ENCODE data around the gene CHL1.

Gene CHL1

DNA sequence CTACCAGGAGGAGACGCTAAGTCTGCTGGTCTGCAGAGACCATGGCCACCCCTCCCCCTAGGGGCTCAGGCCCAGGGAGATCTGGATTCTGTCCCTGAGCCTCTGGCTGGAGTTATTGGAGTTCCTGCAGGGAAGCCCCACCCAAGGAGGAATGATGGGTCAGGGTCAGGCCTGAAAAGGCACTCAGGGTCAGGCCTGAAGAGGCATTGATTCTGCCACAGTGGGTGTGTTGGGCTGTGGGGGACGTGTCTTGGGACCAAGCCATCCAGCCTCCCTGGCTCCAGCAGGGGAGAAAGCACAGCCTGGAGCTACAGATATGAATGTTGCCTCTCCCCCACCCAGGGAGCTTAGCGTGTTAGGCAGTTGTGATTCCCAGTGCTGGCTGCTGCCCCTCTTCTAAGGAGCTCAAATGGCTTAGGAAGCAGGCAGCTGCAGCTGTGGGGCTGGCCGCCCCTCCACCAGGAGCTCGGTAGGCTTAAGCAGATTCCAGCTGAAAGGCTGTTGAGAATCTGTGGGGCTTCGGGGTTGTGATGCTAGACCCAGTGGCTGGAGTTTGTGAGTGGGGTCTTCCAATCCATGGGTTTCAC, 176.7 kb downstream of the CHL1 start:
- TF ChIP-seq ZFX (IDR thresholded peaks at IDR 0.05) = no peak
- TF ChIP-seq, protein P1, sequence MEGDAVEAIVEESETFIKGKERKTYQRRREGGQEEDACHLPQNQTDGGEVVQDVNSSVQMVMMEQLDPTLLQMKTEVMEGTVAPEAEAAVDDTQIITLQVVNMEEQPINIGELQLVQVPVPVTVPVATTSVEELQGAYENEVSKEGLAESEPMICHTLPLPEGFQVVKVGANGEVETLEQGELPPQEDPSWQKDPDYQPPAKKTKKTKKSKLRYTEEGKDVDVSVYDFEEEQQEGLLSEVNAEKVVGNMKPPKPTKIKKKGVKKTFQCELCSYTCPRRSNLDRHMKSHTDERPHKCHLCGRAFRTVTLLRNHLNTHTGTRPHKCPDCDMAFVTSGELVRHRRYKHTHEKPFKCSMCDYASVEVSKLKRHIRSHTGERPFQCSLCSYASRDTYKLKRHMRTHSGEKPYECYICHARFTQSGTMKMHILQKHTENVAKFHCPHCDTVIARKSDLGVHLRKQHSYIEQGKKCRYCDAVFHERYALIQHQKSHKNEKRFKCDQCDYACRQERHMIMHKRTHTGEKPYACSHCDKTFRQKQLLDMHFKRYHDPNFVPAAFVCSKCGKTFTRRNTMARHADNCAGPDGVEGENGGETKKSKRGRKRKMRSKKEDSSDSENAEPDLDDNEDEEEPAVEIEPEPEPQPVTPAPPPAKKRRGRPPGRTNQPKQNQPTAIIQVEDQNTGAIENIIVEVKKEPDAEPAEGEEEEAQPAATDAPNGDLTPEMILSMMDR (conservative IDR thresholded peaks at IDR 0.05) = no peak
- H3K27ac ChIP-seq = no peak overlapping the region

DNA sequence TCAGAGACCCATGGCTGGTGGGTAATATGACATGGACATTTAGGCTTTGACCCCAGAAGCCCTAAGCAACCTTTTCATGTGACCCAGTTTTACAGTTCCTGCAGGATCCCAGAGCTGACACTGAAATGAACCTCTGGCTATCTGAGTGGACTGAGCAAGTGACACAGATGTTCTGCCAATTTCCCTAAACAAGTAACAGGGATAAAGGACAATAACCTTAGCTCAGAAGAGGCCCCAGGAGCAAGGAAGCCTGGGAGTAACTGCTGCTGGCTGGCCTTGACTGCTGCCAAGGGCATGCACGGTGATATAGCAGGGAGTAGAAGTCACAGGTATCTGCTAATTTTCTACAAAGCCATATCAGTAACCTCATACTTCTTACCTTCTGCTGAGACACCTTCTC, 177.9 kb downstream of the CHL1 start:
- TF ChIP-seq, protein P1 (conservative IDR thresholded peaks at IDR 0.05) = no peak
- no peak for TF ChIP-seq ZFX (IDR thresholded peaks at IDR 0.05)

DNA sequence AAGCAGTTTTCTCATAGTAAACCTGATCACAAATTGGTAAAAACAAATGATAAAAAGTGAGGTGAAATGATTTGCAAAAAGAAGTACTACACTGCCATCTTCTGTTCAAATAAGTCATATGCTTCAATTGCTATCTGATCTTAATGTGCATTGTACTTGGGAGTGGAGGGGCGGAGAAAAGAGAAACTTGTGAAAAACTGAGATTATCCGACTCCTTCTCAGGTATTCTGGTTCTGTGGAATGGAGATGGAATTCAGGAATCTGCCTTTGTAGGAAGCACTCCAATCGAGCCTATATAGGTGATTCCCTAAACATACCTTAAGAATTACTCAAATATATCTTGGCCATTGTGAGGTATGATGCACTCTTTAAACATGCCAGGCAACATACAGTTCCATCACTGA, 180.6 kb downstream of the CHL1 start:
- H3K27ac ChIP-seq = no peak overlapping the region
- TF ChIP-seq, protein P1 (conservative IDR thresholded peaks at IDR 0.05) = peak; percentile 53
- TF ChIP-seq ZFX (IDR thresholded peaks at IDR 0.05) = no peak

More for the DNA sequence above, 177.9 kb downstream of the CHL1 start:
- H3K27ac ChIP-seq = no peak overlapping the region

DNA sequence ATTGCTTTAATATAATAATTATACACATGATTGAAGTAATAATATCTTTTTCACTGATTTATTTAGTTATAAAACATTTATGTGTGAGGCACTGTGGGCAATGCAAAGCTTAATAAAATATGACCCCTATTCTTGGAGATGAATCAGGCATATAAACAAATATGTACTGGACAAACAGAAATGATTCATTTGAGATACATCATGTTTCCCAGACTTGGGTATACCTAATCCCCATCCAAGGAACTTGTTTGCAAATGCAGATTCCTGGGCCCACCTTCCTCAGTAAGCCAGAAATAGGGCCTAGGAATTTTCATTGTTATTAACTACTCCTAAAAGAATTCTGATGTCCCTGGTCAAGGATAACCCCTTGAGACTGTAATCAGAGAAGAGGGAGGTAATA, 184.2 kb downstream of the CHL1 start:
- no peak overlapping the region for H3K27ac ChIP-seq
- no peak for TF ChIP-seq ZFX (IDR thresholded peaks at IDR 0.05)
- TF ChIP-seq, protein P1 (conservative IDR thresholded peaks at IDR 0.05) = no peak

DNA sequence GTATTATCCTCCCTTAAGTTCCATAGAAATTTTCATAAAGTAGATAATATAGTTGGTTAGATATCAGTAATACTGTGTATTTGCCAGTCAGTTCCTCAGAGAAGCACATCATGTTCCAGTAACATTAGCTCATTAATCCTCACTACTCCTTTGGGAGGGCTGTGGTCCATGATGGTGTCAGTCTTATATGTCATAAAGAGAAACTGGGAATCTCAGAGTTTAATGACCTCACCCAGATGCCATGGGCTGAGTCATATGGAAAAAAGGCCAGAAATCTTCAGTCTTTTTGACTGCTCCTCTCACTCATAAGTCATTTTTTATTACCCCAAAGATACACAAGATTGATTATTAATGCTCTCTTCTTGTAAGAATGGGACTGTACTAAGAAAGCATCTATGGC, 188.6 kb downstream of the CHL1 start:
- TF ChIP-seq, protein P1 (conservative IDR thresholded peaks at IDR 0.05) = no peak
- TF ChIP-seq ZFX (IDR thresholded peaks at IDR 0.05) = no peak
- H3K27ac ChIP-seq = no peak overlapping the region

DNA sequence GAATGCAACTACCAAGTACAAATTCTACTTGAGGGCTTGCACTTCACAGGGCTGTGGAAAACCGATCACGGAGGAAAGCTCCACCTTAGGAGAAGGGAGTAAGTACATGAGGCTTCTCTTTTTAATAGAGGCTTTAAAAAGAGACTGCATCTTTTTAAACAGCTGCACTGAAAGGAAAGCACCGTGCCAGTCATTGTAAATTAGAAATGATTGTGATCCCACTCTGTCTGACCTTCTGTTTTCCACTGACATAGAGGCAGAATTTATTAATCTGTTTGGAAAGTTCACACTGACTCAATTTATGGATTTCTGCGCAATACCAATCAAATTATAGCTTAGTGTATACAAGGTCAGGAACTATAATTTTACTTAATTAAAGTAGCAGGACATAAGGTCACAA, 198.2 kb downstream of the CHL1 start:
- no peak for TF ChIP-seq ZFX (IDR thresholded peaks at IDR 0.05)
- TF ChIP-seq, protein P1 (conservative IDR thresholded peaks at IDR 0.05) = no peak
- no peak overlapping the region for H3K27ac ChIP-seq

DNA sequence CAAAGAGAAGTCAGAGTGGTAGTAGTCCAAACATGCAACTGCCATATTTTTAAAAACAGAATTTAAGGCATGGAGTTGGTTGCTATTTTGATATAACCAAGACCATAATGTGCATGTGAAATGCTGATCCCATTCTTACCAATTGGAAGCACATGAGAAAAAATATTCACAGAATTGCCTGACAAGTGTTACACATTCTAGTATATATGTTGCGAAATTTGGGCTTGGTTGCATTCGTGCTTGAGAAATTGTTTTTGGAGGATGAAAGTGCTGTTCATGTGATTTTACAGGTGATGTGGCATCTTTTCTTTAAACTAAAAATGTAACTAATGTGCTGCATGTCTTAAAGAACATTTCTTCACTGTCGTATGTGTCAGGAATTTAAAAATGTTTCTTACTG, 199.7 kb downstream of the CHL1 start:
- H3K27ac ChIP-seq = no peak overlapping the region
- TF ChIP-seq, protein P1 (conservative IDR thresholded peaks at IDR 0.05) = no peak

All from C4-2B (cell line).